ENCODE results near the gene LRRIQ1.

- no peak for TF ChIP-seq CTCF (IDR thresholded peaks at IDR 0.05; ENCODE audit: low read depth, low read length, poor library complexity, severe bottlenecking)
- no peak for TF ChIP-seq EZH2phosphoT487 (IDR thresholded peaks at IDR 0.05; ENCODE audit: borderline replicate concordance, low read length)
Observed at GRCh38 chr12:85274315-85274651, 238.1 kb downstream of the LRRIQ1 start.
